Hematopoietic multipotent progenitor cell treated with erythropoietin and hydrocortisone succinate and interleukin-3 and kit ligand, for 8 days (in vitro differentiated cells): ENCODE measurements around the gene RFTN1.
A peak's percentile ranks its signal among the peaks of the same experiment; 100 is the strongest.

Experiments
- DNase-seq: peaks from one replicate; pipeline ENCODE4 v3.0.0-alpha.2; 2015

Gene RFTN1

GRCh38 chr3:16528581-16528993, 15.1 kb upstream of the RFTN1 start:
- no peak for DNase-seq

GRCh38 chr3:16528106-16528505, 14.6 kb upstream of the RFTN1 start:
- DNase-seq = no peak

- no peak for DNase-seq
Measured at GRCh38 chr3:16524196-16524595, 10.7 kb upstream of the RFTN1 start.

- no peak for DNase-seq
Measured at GRCh38 chr3:16523778-16524177, 10.3 kb upstream of the RFTN1 start.

- DNase-seq = no peak
Measured at GRCh38 chr3:16522834-16523233, 9.3 kb upstream of the RFTN1 start.

GRCh38 chr3:16520970-16521881, 7.7 kb upstream of the RFTN1 start:
- no peak for DNase-seq

- DNase-seq = no peak
Measured at GRCh38 chr3:16520241-16520969, 6.9 kb upstream of the RFTN1 start.

GRCh38 chr3:16516695-16517481, 3.4 kb upstream of the RFTN1 start:
- DNase-seq = no peak

- no peak for DNase-seq
Measured at GRCh38 chr3:16515885-16516420, 2.5 kb upstream of the RFTN1 start.

GRCh38 chr3:16514755-16515353, 1.4 kb upstream of the RFTN1 start:
- DNase-seq = no peak

- DNase-seq = no peak
Measured at GRCh38 chr3:16514021-16514700, 662 bp upstream of the RFTN1 start.

- peak; percentile 67 for DNase-seq
Measured at GRCh38 chr3:16512435-16513140, 911 bp downstream of the RFTN1 start.

GRCh38 chr3:16511681-16512434, 1.6 kb downstream of the RFTN1 start:
- peak; percentile 59 for DNase-seq

- DNase-seq = no peak
Measured at GRCh38 chr3:16510620-16511319, 2.7 kb downstream of the RFTN1 start.

- DNase-seq = no peak
Measured at GRCh38 chr3:16509721-16510619, 3.5 kb downstream of the RFTN1 start.

- peak; percentile 44 for DNase-seq
Measured at GRCh38 chr3:16508591-16508995, 4.9 kb downstream of the RFTN1 start.

GRCh38 chr3:16508243-16508578, 5.3 kb downstream of the RFTN1 start:
- no peak for DNase-seq

- no peak for DNase-seq
Measured at GRCh38 chr3:16507578-16508242, 5.8 kb downstream of the RFTN1 start.
